HepG2 (cell line): Measurements from ENCODE around the gene AGBL1. TPM values are rescaled to one million over a fixed set of nuclear protein-coding genes. Genes with fewer than 3 reads are reported as not detected.

Experiments used
- ATAC-seq: fragments of 200-7000 bp; cut with Tn5 transposase; 3 replicates; pipeline ENCODE4 v1.9.1; 2020; ENCODE audit warnings: mild to moderate bottlenecking, moderate library complexity
- BruUV-seq: library from RNA; stranded (reverse); fragments of 400-500 nt; replicated peaks from 2 replicates; lab custom pipeline; 2021; lab: Mats Ljungman, UMichigan
- CTCF ChIA-PET: fragments of 300-600 bp; formaldehyde crosslinking; extraction: SDS; loops from one replicate; lab custom pipeline; 2021; ENCODE audit warnings: low total read pairs, inconsistent platforms, low intra/inter-chr PET ratio; lab: Yijun Ruan, JAX
- POLR2A ChIA-PET: fragments of 350-600 bp; sonication (Branson Sonifier 250); formaldehyde crosslinking; loops from one replicate; lab custom pipeline; 2020; ENCODE audit warnings: antibody characterized with exemption, inconsistent platforms; lab: Yijun Ruan, JAX
- DNase-seq: peaks from one replicate; pipeline ENCODE4 v3.0.0-alpha.2; 2015; ENCODE audit warnings: low spot score
- FAIRE-seq: peaks from 3 replicates; lab custom pipeline; 2011; peaks lifted over from hg19 to GRCh38; lab: Jason Lieb, UNC
- H2AFZ ChIP-seq: one replicate; pipeline ENCODE4 v1.6.1; 2011; ENCODE audit warnings: low read length, inconsistent platforms
- H3K27ac ChIP-seq: fragments of 300-600 bp; 3 replicates; pipeline ENCODE4 v1.8.0; 2011; ENCODE audit warnings: mixed run types, mild to moderate bottlenecking, mixed read lengths, low read length, inconsistent platforms; ENCODE audit not compliant: insufficient read depth; ENCODE audit errors: extremely low read length
- H3K27me3 ChIP-seq, 2 experiments: fragments of 200-600 bp in 1 of 2; 2 replicates in 1 of 2; 3 replicates in 1 of 2; pipeline versions ENCODE4 v1.6.0 to v1.8.0; 2011; ENCODE audit warnings: low read length in 2 of 2, mild to moderate bottlenecking in 2 of 2, moderate library complexity in 2 of 2, inconsistent platforms in 1 of 2; ENCODE audit not compliant: insufficient read depth in 2 of 2, control insufficient read depth in 1 of 2
- H3K36me3 ChIP-seq, 2 experiments: fragments of 200-600 bp in 1 of 2; replicated peaks in 1 of 2; 2 replicates in 1 of 2; 3 replicates in 1 of 2; pipeline versions ENCODE4 v1.5.1 to v1.8.0; 2011; ENCODE audit warnings: low read length in 2 of 2, inconsistent platforms in 1 of 2; ENCODE audit not compliant: insufficient read depth in 2 of 2, control insufficient read depth in 1 of 2
- H3K4me1 ChIP-seq: 2 replicates; pipeline ENCODE4 v1.5.1; 2012; ENCODE audit warnings: low read length, inconsistent platforms; ENCODE audit not compliant: insufficient read depth
- H3K4me2 ChIP-seq: 2 replicates; pipeline ENCODE4 v1.6.0; 2011; ENCODE audit warnings: low read depth, low read length, inconsistent platforms
- H3K4me3 ChIP-seq, 3 experiments: fragments of 200-600 bp in 1 of 3; sonication (generic), shearing (Covaris generic) in 1 of 3; replicated peaks in 1 of 3; 2 replicates each; pipeline ENCODE4 v1.5.1; 2011 to 2016; ENCODE audit warnings: low read length in 3 of 3, inconsistent platforms in 2 of 3, low read depth in 2 of 3, mild to moderate bottlenecking in 2 of 3, control low read depth in 1 of 3, mixed read lengths in 1 of 3; ENCODE audit not compliant: insufficient read depth in 1 of 3
- H3K79me2 ChIP-seq: one replicate; pipeline ENCODE4 v1.6.1; 2011; ENCODE audit warnings: low read length, inconsistent platforms; ENCODE audit not compliant: insufficient read depth
- H3K9ac ChIP-seq: 2 replicates; pipeline ENCODE4 v1.6.0; 2011; ENCODE audit warnings: mild to moderate bottlenecking, low read depth, low read length, inconsistent platforms; ENCODE audit not compliant: insufficient read depth
- H3K9me3 ChIP-seq: 2 replicates; pipeline ENCODE4 v1.5.1; 2012; ENCODE audit warnings: mild to moderate bottlenecking, low read length
- H4K20me1 ChIP-seq: 2 replicates; pipeline ENCODE4 v1.6.0; 2011; ENCODE audit warnings: inconsistent platforms, mild to moderate bottlenecking, low read length, moderate library complexity; ENCODE audit not compliant: insufficient read depth
- CC2D1A ChIP-seq: sonication (generic); formaldehyde crosslinking; IDR thresholded peaks from 2 replicates; pipeline ENCODE4 v1.8.1; 2023; ENCODE audit warnings: mild to moderate bottlenecking, missing genetic modification reagents
- CENPBD1 ChIP-seq: sonication (generic); formaldehyde crosslinking; IDR thresholded peaks from 2 replicates; pipeline ENCODE4 v1.8.0; 2022; ENCODE audit warnings: missing genetic modification reagents, low read depth, mild to moderate bottlenecking, borderline replicate concordance
- CREM ChIP-seq, 2 experiments: sonication (generic) in 1 of 2; formaldehyde crosslinking in 1 of 2; IDR thresholded peaks; 2 replicates each; pipeline versions ENCODE4 v1.4.0 to v1.6.1; 2016 to 2020; ENCODE audit warnings: antibody characterized with exemption in 1 of 2, mild to moderate bottlenecking in 1 of 2, missing genetic modification reagents in 1 of 2
- FIP1L1 ChIP-seq: fragments of 200-400 bp; formaldehyde crosslinking; IDR thresholded peaks from 2 replicates; pipeline ENCODE4 v1.6.1; 2018; ENCODE audit warnings: low read depth, mild to moderate bottlenecking, low read length, moderate library complexity, borderline replicate concordance; ENCODE audit not compliant: insufficient read depth
- HNRNPL ChIP-seq: fragments of 200-400 bp; formaldehyde crosslinking; IDR thresholded peaks from 2 replicates; pipeline ENCODE4 v1.6.1; 2017; ENCODE audit warnings: mild to moderate bottlenecking, low read depth, low read length
- JDP2 ChIP-seq: sonication (generic); formaldehyde crosslinking; IDR thresholded peaks from 2 replicates; pipeline ENCODE4 v1.8.1; 2022; ENCODE audit warnings: missing genetic modification reagents, borderline replicate concordance
- NR3C1 ChIP-seq: sonication (generic); formaldehyde crosslinking; IDR thresholded peaks from 2 replicates; pipeline ENCODE4 v1.4.0; 2020; ENCODE audit warnings: missing genetic modification reagents
- RAD51 ChIP-seq: fragments of 450-650 bp; IDR thresholded peaks from 2 replicates; pipeline ENCODE4 v1.6.1; 2016; ENCODE audit warnings: borderline replicate concordance
- ZEB1 ChIP-seq: IDR thresholded peaks from 2 replicates; pipeline ENCODE4 v1.6.1; 2012; ENCODE audit warnings: mild to moderate bottlenecking, low read depth, inconsistent platforms; ENCODE audit not compliant: insufficient replicate concordance
- ZNF333 ChIP-seq: sonication (generic); formaldehyde crosslinking; IDR thresholded peaks from 2 replicates; pipeline ENCODE4 v1.4.0; 2020; ENCODE audit warnings: mild to moderate bottlenecking, missing genetic modification reagents, borderline replicate concordance
- ZNF33B ChIP-seq: sonication (generic); formaldehyde crosslinking; IDR thresholded peaks from 2 replicates; pipeline ENCODE4 v1.5.1; 2020; ENCODE audit warnings: mild to moderate bottlenecking, missing genetic modification reagents
- ZNF550 ChIP-seq: sonication (generic); formaldehyde crosslinking; IDR thresholded peaks from 2 replicates; pipeline ENCODE4 v1.4.0; 2020; ENCODE audit warnings: mild to moderate bottlenecking, missing genetic modification reagents, borderline replicate concordance
- ZNF563 ChIP-seq: sonication (generic); formaldehyde crosslinking; IDR thresholded peaks from 2 replicates; pipeline ENCODE4 v1.8.0; 2022; ENCODE audit warnings: mild to moderate bottlenecking, moderate library complexity, missing genetic modification reagents
- ZNF775 ChIP-seq: sonication (generic); formaldehyde crosslinking; IDR thresholded peaks from 2 replicates; pipeline ENCODE4 v1.4.0; 2020; ENCODE audit warnings: missing genetic modification reagents, mild to moderate bottlenecking, moderate library complexity, borderline replicate concordance
- ZNF878 ChIP-seq: sonication (generic); formaldehyde crosslinking; IDR thresholded peaks from 2 replicates; pipeline ENCODE4 v1.8.1; 2023; ENCODE audit warnings: mild to moderate bottlenecking, missing genetic modification reagents, moderate library complexity
- WGBS: methylation state at CpG from one replicate; pipeline ENCODE4 v1.1.6; 2017; ENCODE audit warnings: low lambda C conversion rate; 5-methylcytosine and 5-hydroxymethylcytosine counted together
- in situ Hi-C: cut with HindIII; loops from 2 replicates; pipeline ENCODE4 v1.10.0; 2017; ENCODE audit warnings: low pct_unique_long_range_greater_than_20kb; ENCODE audit not compliant: extremely low pct_ligation_motif_present
- intact Hi-C: fragments of 100-400 bp; cut with micrococcal nuclease; formaldehyde crosslinking; loops from one replicate; pipeline ENCODE4 v1.10.0; 2022; ENCODE audit not compliant: unreplicated experiment
- polyA plus RNA-seq, 8 experiments: library from polyadenylated mRNA; depleted of rRNA in 3 of 8; stranded (reverse) in 7 of 8; unstranded in 1 of 8; fragments of >200 nt; fragmentation: Illumina TruSeq in 4 of 8; extraction: Trizol in 4 of 8; gene quantifications; 2 replicates each; pipeline versions ENCODE4 v1.2.1 to v1.2.3, GENCODE V29; 2011 to 2016; ENCODE audit warnings: low read depth in 4 of 8, missing spikeins in 1 of 8, mixed read lengths in 1 of 8; ENCODE audit not compliant: insufficient read depth in 1 of 8
- total RNA-seq, 5 experiments: library from RNA; depleted of rRNA; stranded (reverse); fragments of >200 nt; fragmentation: Illumina TruSeq; extraction: Trizol; gene quantifications; 2 replicates each; pipeline ENCODE4 v1.2.3, GENCODE V29; 2016; ENCODE audit warnings: low read depth in 1 of 5

Gene AGBL1
- total and polyA plus RNA-seq, 2 of the 13 experiments (the other 11 are each of a cell fraction or from before 2014, with no cell fraction given): 0.01 TPM; not detected in 1

- Histone ChIP-seq H3K79me2 (no peaks in the 10 kb centered on the region), H3K4me2 (no peak overlapping the region), H4K20me1 (no peaks in the 10 kb centered on the region), H3K4me1 (no peaks in the 10 kb centered on the region), H3K4me3 (no peak overlapping the region), H3K27me3 (no peaks in the 10 kb centered on the region), H3K9me3 (no peaks in the 10 kb centered on the region), H3K27ac (no peak overlapping the region), H3K9ac (no peak overlapping the region), H2AFZ (no peak overlapping the region), H3K36me3 (no peaks in the 10 kb centered on the region)
- WGBS: 10% methylated on average over 1 of the region's 1 CpG
- FAIRE-seq (no peak), ATAC-seq (no peak), DNase-seq (no peak)
- ChIA-PET CTCF (no interaction called here), POLR2A (no interaction called here)
- intact Hi-C loops (no loop called here), in situ Hi-C loops (no loop called here)
- TF ChIP-seq NR3C1 (CRISPR knock-in tag) (no peak), ZNF333 (CRISPR knock-in tag) (no peak), FIP1L1 (no peak), ZNF550 (no peak), CREM (IDR thresholded peaks at IDR 0.05) (no peak), CREM (CRISPR knock-in tag; IDR thresholded peaks at IDR 0.05) (no peak), ZNF563 (CRISPR knock-in tag) (no peak), CC2D1A (CRISPR knock-in tag) (no peak), CENPBD1 (CRISPR knock-in tag) (no peak), ZNF775 (no peak), ZNF878 (no peak), ZNF33B (CRISPR knock-in tag) (no peak), ZEB1 (no peak), RAD51 (no peak), HNRNPL (no peak), JDP2 (no peak)
- no TSS peak for BruUV-seq
These were observed 6.4 kb upstream of the AGBL1 start for GRCh38 chr15:86073281-86073680.
